ENCODE data around the gene KIAA0753. TPM values are rescaled to one million over a fixed set of nuclear protein-coding genes. Genes with fewer than 3 reads are reported as not detected.

Gene KIAA0753
- total RNA-seq, 4 donors from 2014 or later: 33.9 to 58.8 (median 40.2) TPM

- no peaks in the 10 kb centered on the region for H3K4me1 ChIP-seq
- H3K9me3 ChIP-seq: no peaks in the 10 kb centered on the region
- peaks cover 0 to 92% of the 10 kb centered on the region in 2 donors for H3K36me3 ChIP-seq
- no peaks in the 10 kb centered on the region for H3K27me3 ChIP-seq
- no peak overlapping the region for H3K27ac ChIP-seq
- WGBS, 2 donors (ENCODE audit: low coverage in 1 of 2): 85 to 100% methylated on average over 1 of the region's 1 CpG
- no peak for ATAC-seq
- TF ChIP-seq POLR2AphosphoS5 (IDR thresholded peaks at IDR 0.05): no peak
- TF ChIP-seq POLR2A (IDR thresholded peaks at IDR 0.05): no peak
- TF ChIP-seq CTCF (IDR thresholded peaks at IDR 0.05): no peak
- TF ChIP-seq EP300 (IDR thresholded peaks at IDR 0.05): no peak
- no peak overlapping the region for H3K4me3 ChIP-seq
Observed at GRCh38 chr17:6630390-6630789, 10.1 kb downstream of the KIAA0753 start.

GRCh38 chr17:6627019-6627418, 13.5 kb downstream of the KIAA0753 start:
- no peaks in the 10 kb centered on the region for H3K9me3 ChIP-seq
- no peaks in the 10 kb centered on the region for H3K27me3 ChIP-seq
- no peak for ATAC-seq
- H3K36me3 ChIP-seq: peaks cover 0 to 93% of the 10 kb centered on the region in 2 donors
- no peak for TF ChIP-seq CTCF (IDR thresholded peaks at IDR 0.05)
- no peak for TF ChIP-seq POLR2AphosphoS5 (IDR thresholded peaks at IDR 0.05)
- no peak for TF ChIP-seq POLR2A (IDR thresholded peaks at IDR 0.05)
- no peak for TF ChIP-seq EP300 (IDR thresholded peaks at IDR 0.05)
- peaks cover 0 to under 1% (median 0%) of the 10 kb centered on the region in 3 donors for H3K4me1 ChIP-seq
- whole genome bisulfite sequencing, 2 donors (ENCODE audit: low coverage in 1 of 2): 18 to 57% methylated on average over 1 of the region's 1 CpG
- no peak overlapping the region for H3K4me3 ChIP-seq
- H3K27ac ChIP-seq: no peak overlapping the region

GRCh38 chr17:6626616-6627015, 13.9 kb downstream of the KIAA0753 start:
- Histone ChIP-seq H3K36me3 (peaks cover 0 to 92% of the 10 kb centered on the region in 2 donors), H3K4me1 (peaks cover 0 to 5% (median 0%) of the 10 kb centered on the region in 3 donors), H3K27me3 (no peaks in the 10 kb centered on the region), H3K27ac (no peak overlapping the region), H3K9me3 (no peaks in the 10 kb centered on the region), H3K4me3 (no peak overlapping the region)
- 84 to 98% methylated on average over 5 to 6 of the region's 6 CpGs for WGBS, 2 donors (ENCODE audit: low coverage in 1 of 2)
- no peak for TF ChIP-seq EP300 (IDR thresholded peaks at IDR 0.05)
- TF ChIP-seq POLR2AphosphoS5 (IDR thresholded peaks at IDR 0.05): no peak
- TF ChIP-seq POLR2A (IDR thresholded peaks at IDR 0.05): no peak
- no peak for TF ChIP-seq CTCF (IDR thresholded peaks at IDR 0.05)
- no peak for ATAC-seq

GRCh38 chr17:6623941-6624340, 16.6 kb downstream of the KIAA0753 start:
- Histone ChIP-seq H3K4me3 (no peak overlapping the region), H3K9me3 (no peaks in the 10 kb centered on the region), H3K4me1 (peaks cover 0 to 11% (median 0%) of the 10 kb centered on the region in 3 donors), H3K27ac (no peak overlapping the region), H3K27me3 (no peaks in the 10 kb centered on the region), H3K36me3 (peaks cover 0 to 84% of the 10 kb centered on the region in 2 donors)
- TF ChIP-seq POLR2AphosphoS5 (IDR thresholded peaks at IDR 0.05) (no peak), EP300 (IDR thresholded peaks at IDR 0.05) (no peak), POLR2A (IDR thresholded peaks at IDR 0.05) (no peak), CTCF (IDR thresholded peaks at IDR 0.05) (no peak)
- 94 to 95% methylated on average over 3 of the region's 3 CpGs for WGBS, 2 donors (ENCODE audit: low coverage in 1 of 2)
- ATAC-seq: no peak

- peaks cover 0 to 7% (median 5%) of the 10 kb centered on the region in 3 donors for H3K4me1 ChIP-seq
- no peak for ATAC-seq
- TF ChIP-seq CTCF (IDR thresholded peaks at IDR 0.05) (no peak), EP300 (IDR thresholded peaks at IDR 0.05) (no peak)
- no peaks in the 10 kb centered on the region for H3K27me3 ChIP-seq
- H3K27ac ChIP-seq: no peak overlapping the region
- no peak overlapping the region for H3K4me3 ChIP-seq
- no peaks in the 10 kb centered on the region for H3K9me3 ChIP-seq
- 88 to 96% methylated on average over 2 to 4 of the region's 4 CpGs for WGBS, 2 donors (ENCODE audit: low coverage in 1 of 2)
- peaks cover 6 to 60% of the 10 kb centered on the region in 2 donors for H3K36me3 ChIP-seq
Observed at GRCh38 chr17:6611231-6611630, 29.3 kb downstream of the KIAA0753 start.

All from gastroesophageal sphincter (tissue), 4 donors.